HG03045 (cell line): ENCODE results near the gene DENND11.
A peak's percentile ranks its signal among the peaks of the same experiment; 100 is the strongest.

Experiments used
- ATAC-seq: cut with Tn5 transposase; IDR thresholded peaks from one replicate; pipeline ENCODE4 v1.9.1; 2021; ENCODE audit warnings: mild to moderate bottlenecking, moderate library complexity; ENCODE audit not compliant: unreplicated experiment

The DENND11 gene

GRCh38 chr7:141686074-141686473, 15.9 kb downstream of the DENND11 start:
- no peak for ATAC-seq

GRCh38 chr7:141685285-141686023, 16.5 kb downstream of the DENND11 start:
- ATAC-seq: no peak

- ATAC-seq: peak; percentile 64
Measured at GRCh38 chr7:141679014-141679413, 23.0 kb downstream of the DENND11 start.

GRCh38 chr7:141676618-141677017, 25.3 kb downstream of the DENND11 start:
- ATAC-seq: no peak

- ATAC-seq: no peak
Measured at GRCh38 chr7:141675436-141676215, 26.3 kb downstream of the DENND11 start.

GRCh38 chr7:141674702-141675101, 27.3 kb downstream of the DENND11 start:
- no peak for ATAC-seq

- ATAC-seq: no peak
Measured at GRCh38 chr7:141674171-141674671, 27.7 kb downstream of the DENND11 start.

GRCh38 chr7:141673346-141673745, 28.6 kb downstream of the DENND11 start:
- no peak for ATAC-seq

- ATAC-seq: no peak
Measured at GRCh38 chr7:141671705-141672496, 30.1 kb downstream of the DENND11 start.

GRCh38 chr7:141668853-141669252, 33.1 kb downstream of the DENND11 start:
- no peak for ATAC-seq

- ATAC-seq: no peak
Measured at GRCh38 chr7:141666071-141666470, 35.9 kb downstream of the DENND11 start.

GRCh38 chr7:141665208-141666035, 36.5 kb downstream of the DENND11 start:
- no peak for ATAC-seq

- ATAC-seq: no peak
Measured at GRCh38 chr7:141664450-141664849, 37.5 kb downstream of the DENND11 start.

GRCh38 chr7:141663081-141663849, 38.7 kb downstream of the DENND11 start:
- no peak for ATAC-seq

- ATAC-seq: no peak
Measured at GRCh38 chr7:141660259-141660658, 41.7 kb downstream of the DENND11 start.

GRCh38 chr7:141659501-141659900, 42.5 kb downstream of the DENND11 start:
- ATAC-seq: no peak

- ATAC-seq: peak; percentile 74
Measured at GRCh38 chr7:141654551-141654950, 47.4 kb downstream of the DENND11 start.

GRCh38 chr7:141652691-141653090, 49.3 kb downstream of the DENND11 start:
- no peak for ATAC-seq
